Muscle layer of colon (tissue), 2 donors: Measurements from ENCODE around the gene FCRL2.

Source experiments
- H3K27ac ChIP-seq: one replicate; pipeline ENCODE4 v1.7.0; 2013; ENCODE audit warnings: low read depth, mild to moderate bottlenecking, low read length, moderate library complexity
- H3K27me3 ChIP-seq, 2 donors: one replicate each; pipeline ENCODE4 v1.7.0; 2013; ENCODE audit warnings: low read length in 2 of 2, mild to moderate bottlenecking in 2 of 2; ENCODE audit not compliant: insufficient read depth in 2 of 2, control insufficient read depth in 1 of 2
- H3K36me3 ChIP-seq: one replicate; pipeline ENCODE4 v1.7.0; 2013; ENCODE audit warnings: mild to moderate bottlenecking, low read length; ENCODE audit not compliant: insufficient read depth
- H3K4me1 ChIP-seq: one replicate; pipeline ENCODE4 v1.7.0; 2013; ENCODE audit warnings: mild to moderate bottlenecking, low read length; ENCODE audit not compliant: insufficient read depth
- H3K4me3 ChIP-seq, 2 donors: one replicate each; pipeline ENCODE4 v1.7.0; 2013; ENCODE audit warnings: low read length in 2 of 2, low read depth in 1 of 2, mild to moderate bottlenecking in 1 of 2, moderate library complexity in 1 of 2
- H3K9ac ChIP-seq: one replicate; pipeline ENCODE4 v1.7.0; 2013; ENCODE audit warnings: low read length
- H3K9me3 ChIP-seq: one replicate; pipeline ENCODE4 v1.7.0; 2013; ENCODE audit warnings: mild to moderate bottlenecking, low read length
- donor health status: abdominal sarcoma.
- donor health status: Adenocarcinoma of cecum.

Gene FCRL2

DNA sequence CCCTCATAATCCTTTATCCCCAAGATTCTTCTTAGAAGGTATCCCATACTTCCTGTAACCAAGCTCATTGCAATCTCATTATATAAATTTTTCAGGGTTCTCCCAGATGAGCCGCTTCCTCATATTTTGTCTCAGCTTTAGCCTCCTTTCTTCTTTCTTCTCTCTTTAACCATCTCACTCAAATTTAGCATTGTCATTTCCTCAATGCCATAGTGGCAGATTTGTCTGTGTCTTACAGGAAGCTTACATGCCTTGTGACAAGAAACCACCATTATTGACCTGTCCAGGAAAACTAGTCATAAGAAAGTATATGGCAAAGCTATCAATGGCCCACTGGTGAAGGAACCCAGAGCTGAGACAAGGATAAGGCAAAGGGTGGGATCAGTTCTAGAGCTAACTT lies 6.0 kb upstream of the FCRL2 start:
- Histone ChIP-seq H3K4me3 (no peak overlapping the region), H3K27ac (no peak overlapping the region), H3K4me1 (no peaks in the 10 kb centered on the region), H3K36me3 (no peaks in the 10 kb centered on the region), H3K9ac (no peak overlapping the region), H3K27me3 (no peaks in the 10 kb centered on the region), H3K9me3 (no peaks in the 10 kb centered on the region)

DNA sequence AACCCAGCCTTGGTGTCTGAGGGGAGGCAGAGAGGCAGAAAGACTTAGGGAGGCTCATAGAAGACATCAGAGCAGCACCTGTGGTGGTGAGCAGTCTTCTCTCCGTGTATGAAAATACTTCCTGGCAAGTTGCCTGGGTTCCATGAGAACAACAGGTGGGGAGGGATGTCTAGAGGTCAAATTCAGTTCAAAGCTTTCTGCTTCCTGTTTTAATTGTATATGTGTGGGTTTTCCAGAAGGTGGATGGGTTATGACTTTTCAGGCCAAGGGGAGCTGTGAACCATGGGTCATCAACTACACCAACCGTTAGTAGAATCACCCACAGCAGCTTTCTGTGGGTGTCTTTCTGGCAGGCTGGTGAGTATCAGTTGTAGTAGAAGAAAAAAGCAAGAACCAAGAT lies 4.1 kb upstream of the FCRL2 start:
- no peaks in the 10 kb centered on the region for H3K27me3 ChIP-seq
- H3K4me1 ChIP-seq, result no peaks in the 10 kb centered on the region
- no peak overlapping the region for H3K27ac ChIP-seq
- no peak overlapping the region for H3K9ac ChIP-seq
- H3K9me3 ChIP-seq, result no peaks in the 10 kb centered on the region
- no peaks in the 10 kb centered on the region for H3K36me3 ChIP-seq
- no peak overlapping the region for H3K4me3 ChIP-seq

GRCh38 chr1:157775101-157775870 lies 1.6 kb downstream of the FCRL2 start:
- Histone ChIP-seq H3K4me3 (no peak overlapping the region), H3K9ac (no peak overlapping the region), H3K36me3 (no peaks in the 10 kb centered on the region), H3K9me3 (no peaks in the 10 kb centered on the region), H3K4me1 (no peaks in the 10 kb centered on the region), H3K27ac (no peak overlapping the region), H3K27me3 (no peaks in the 10 kb centered on the region)

DNA sequence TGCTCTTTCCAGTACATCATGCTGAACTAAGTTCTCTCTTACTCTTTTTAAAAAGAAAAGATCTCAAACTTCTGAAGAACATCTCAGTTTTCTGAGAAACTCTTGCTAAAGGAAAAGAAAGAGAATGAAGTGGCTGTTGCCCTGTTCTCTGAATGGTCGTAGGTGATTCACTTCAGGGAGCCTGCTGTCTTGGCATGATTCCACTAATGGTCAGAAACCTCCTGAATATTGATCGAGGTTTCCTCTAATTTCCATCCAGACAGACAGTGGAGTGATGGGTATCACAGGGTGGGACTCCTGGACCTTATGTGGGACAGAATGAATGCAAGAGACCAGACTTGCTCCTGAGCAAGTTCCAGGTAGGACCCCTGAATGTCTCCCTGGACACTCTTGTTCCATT lies 2.5 kb downstream of the FCRL2 start:
- no peak overlapping the region for H3K9ac ChIP-seq
- H3K4me1 ChIP-seq, result no peaks in the 10 kb centered on the region
- no peak overlapping the region for H3K4me3 ChIP-seq
- H3K27me3 ChIP-seq, result no peaks in the 10 kb centered on the region
- no peak overlapping the region for H3K27ac ChIP-seq
- H3K9me3 ChIP-seq, result no peaks in the 10 kb centered on the region
- no peaks in the 10 kb centered on the region for H3K36me3 ChIP-seq

- Histone ChIP-seq H3K27ac (no peak overlapping the region), H3K9ac (no peak overlapping the region), H3K4me1 (no peaks in the 10 kb centered on the region), H3K36me3 (no peaks in the 10 kb centered on the region), H3K4me3 (no peak overlapping the region), H3K9me3 (no peaks in the 10 kb centered on the region), H3K27me3 (no peaks in the 10 kb centered on the region)
Observed at GRCh38 chr1:157773493-157774350, 3.2 kb downstream of the FCRL2 start.

DNA sequence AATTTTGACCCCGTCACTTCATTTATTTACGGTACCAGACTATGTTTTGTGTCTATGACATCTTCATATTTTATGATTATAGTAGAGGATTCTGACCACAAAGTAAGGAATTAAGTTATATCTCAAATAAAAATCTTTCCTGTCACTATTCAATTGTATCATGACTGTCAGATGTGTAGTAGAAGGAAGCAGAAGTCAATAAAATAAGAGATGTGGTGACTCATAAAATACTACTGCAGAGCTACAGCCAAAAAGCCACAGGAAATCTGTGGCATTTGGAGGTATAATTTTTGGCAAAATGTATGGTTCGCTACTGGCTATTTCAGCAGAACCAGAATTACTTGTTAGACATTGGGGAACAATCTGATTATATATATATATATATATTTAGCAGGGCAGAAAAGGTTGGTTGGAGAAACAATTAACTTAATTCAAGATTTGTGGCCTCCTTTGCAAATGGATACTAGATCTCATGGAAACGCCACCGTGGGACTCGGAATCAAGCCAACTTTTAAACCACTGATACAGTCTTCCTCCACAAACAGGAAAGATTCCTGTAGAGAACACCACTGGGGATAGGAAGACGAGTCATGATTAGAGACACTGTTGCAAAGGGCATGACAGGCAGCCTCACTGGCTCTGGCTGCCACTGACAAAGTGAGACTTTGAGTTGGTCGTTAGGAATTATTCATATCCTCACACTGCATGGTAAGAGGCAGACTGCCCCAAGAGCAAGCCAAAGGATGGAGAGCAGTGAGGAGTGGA lies 5.1 kb downstream of the FCRL2 start:
- Histone ChIP-seq H3K36me3 (no peaks in the 10 kb centered on the region), H3K27ac (no peak overlapping the region), H3K9ac (no peak overlapping the region), H3K4me1 (no peaks in the 10 kb centered on the region), H3K27me3 (no peaks in the 10 kb centered on the region), H3K9me3 (no peaks in the 10 kb centered on the region), H3K4me3 (no peak overlapping the region)

- no peaks in the 10 kb centered on the region for H3K4me1 ChIP-seq
- no peak overlapping the region for H3K4me3 ChIP-seq
- no peaks in the 10 kb centered on the region for H3K9me3 ChIP-seq
- no peaks in the 10 kb centered on the region for H3K36me3 ChIP-seq
- no peaks in the 10 kb centered on the region for H3K27me3 ChIP-seq
- no peak overlapping the region for H3K27ac ChIP-seq
- no peak overlapping the region for H3K9ac ChIP-seq
Observed at GRCh38 chr1:157770442-157771043, 6.4 kb downstream of the FCRL2 start.

GRCh38 chr1:157766792-157767191 lies 10.1 kb downstream of the FCRL2 start:
- no peak overlapping the region for H3K9ac ChIP-seq
- no peaks in the 10 kb centered on the region for H3K27me3 ChIP-seq
- H3K9me3 ChIP-seq, result no peaks in the 10 kb centered on the region
- no peak overlapping the region for H3K27ac ChIP-seq
- no peak overlapping the region for H3K4me3 ChIP-seq
- H3K4me1 ChIP-seq, result no peaks in the 10 kb centered on the region
- no peaks in the 10 kb centered on the region for H3K36me3 ChIP-seq

GRCh38 chr1:157758018-157758417 lies 18.9 kb downstream of the FCRL2 start:
- no peaks in the 10 kb centered on the region for H3K36me3 ChIP-seq
- H3K27ac ChIP-seq, result no peak overlapping the region
- no peaks in the 10 kb centered on the region for H3K4me1 ChIP-seq
- no peaks in the 10 kb centered on the region for H3K27me3 ChIP-seq
- H3K4me3 ChIP-seq, result no peak overlapping the region
- H3K9ac ChIP-seq, result no peak overlapping the region
- H3K9me3 ChIP-seq, result no peaks in the 10 kb centered on the region

- Histone ChIP-seq H3K4me1 (no peaks in the 10 kb centered on the region), H3K9ac (no peak overlapping the region), H3K4me3 (no peak overlapping the region), H3K36me3 (no peaks in the 10 kb centered on the region), H3K9me3 (no peaks in the 10 kb centered on the region), H3K27ac (no peak overlapping the region), H3K27me3 (no peaks in the 10 kb centered on the region)
Observed at GRCh38 chr1:157753611-157754010, 23.3 kb downstream of the FCRL2 start.

- Histone ChIP-seq H3K9ac (no peak overlapping the region), H3K27ac (no peak overlapping the region), H3K9me3 (no peaks in the 10 kb centered on the region), H3K4me1 (no peaks in the 10 kb centered on the region), H3K27me3 (no peaks in the 10 kb centered on the region), H3K4me3 (no peak overlapping the region), H3K36me3 (no peaks in the 10 kb centered on the region)
Observed at GRCh38 chr1:157751283-157751682, 25.6 kb downstream of the FCRL2 start.
